Dedifferentiated amniotic fluid mesenchymal stem cell (primary cell): Measurements from ENCODE around the gene CARD9.
"Not testable (repeated sequence)": the region's sequence is repeated elsewhere in the genome, so short reads cannot be mapped to it uniquely, and the experiment has no call there.

Source experiments
- DNase-seq: peaks from one replicate; pipeline ENCODE4 v3.0.0-alpha.2; 2016; ENCODE audit errors: extremely low spot score

The CARD9 gene

DNA sequence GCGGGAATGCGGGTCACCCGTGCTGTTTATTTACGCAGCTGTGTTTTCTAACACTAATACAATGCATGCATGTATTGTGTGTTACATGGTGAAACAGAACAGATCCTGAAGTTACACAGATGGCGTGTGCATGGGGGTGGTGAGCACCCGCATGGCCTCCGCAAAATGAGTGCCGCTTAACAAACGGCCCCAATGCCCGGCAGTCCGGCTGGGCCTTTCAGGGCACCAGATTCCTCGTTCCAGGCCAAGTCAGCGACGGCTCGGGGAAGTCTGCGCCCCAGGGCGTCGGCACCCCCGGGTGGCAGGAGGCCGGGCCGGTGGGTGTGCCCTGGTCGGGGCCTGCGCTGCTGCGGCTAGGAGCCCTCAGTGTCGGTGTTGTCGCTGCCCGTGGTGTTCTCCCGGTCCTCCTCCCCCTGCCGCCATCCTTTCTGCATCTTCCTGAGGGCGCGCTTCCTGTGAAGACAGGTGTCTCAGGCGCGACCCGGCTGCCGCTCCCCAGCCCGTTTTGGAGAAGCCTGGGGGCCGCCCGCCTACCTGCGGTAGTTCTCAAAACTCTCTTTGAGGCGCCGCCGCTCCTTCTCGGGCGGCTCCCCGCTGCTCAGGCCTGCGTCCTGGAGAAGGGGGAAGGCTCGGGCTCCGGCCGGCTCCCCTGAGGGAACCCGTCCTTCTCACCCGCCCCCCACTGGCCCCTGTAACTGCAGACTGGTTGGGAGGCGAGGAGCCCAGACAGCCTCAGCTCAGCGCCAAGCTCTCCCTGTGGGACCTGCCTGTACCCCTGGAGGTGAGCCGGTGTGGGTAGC lies 9.3 kb downstream of the CARD9 start:
- no peak for DNase-seq

- peak; percentile 91 for DNase-seq
Observed at GRCh38 chr9:136363106-136363948, 10.1 kb downstream of the CARD9 start, which contains the start of gene DNLZ. DNLZ (minus strand) TSS chr9:136363744; CDS start chr9:136363714, 30 bp downstream.

DNA sequence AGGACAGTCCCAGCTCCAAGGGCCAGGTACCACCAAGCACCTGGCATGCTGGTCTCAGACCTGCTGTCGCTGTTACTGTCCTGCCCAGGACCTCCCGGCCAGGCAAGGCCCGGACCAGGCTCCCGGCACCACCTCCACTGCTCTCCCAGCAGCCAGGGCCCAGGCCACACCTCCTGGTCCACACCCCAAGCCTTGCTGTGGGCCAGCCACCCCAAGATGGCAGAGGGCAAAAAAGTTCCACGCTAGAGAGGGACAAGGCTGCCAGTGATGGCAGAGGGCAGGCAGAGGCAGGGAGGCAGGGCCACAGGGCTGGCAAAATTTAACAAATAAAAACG lies 11.1 kb downstream of the CARD9 start:
- no peak for DNase-seq

GRCh38 chr9:136361754-136362449 lies 11.6 kb downstream of the CARD9 start:
- DNase-seq, result no peak

- no peak for DNase-seq
Observed at GRCh38 chr9:136361047-136361753, 12.3 kb downstream of the CARD9 start.

DNA sequence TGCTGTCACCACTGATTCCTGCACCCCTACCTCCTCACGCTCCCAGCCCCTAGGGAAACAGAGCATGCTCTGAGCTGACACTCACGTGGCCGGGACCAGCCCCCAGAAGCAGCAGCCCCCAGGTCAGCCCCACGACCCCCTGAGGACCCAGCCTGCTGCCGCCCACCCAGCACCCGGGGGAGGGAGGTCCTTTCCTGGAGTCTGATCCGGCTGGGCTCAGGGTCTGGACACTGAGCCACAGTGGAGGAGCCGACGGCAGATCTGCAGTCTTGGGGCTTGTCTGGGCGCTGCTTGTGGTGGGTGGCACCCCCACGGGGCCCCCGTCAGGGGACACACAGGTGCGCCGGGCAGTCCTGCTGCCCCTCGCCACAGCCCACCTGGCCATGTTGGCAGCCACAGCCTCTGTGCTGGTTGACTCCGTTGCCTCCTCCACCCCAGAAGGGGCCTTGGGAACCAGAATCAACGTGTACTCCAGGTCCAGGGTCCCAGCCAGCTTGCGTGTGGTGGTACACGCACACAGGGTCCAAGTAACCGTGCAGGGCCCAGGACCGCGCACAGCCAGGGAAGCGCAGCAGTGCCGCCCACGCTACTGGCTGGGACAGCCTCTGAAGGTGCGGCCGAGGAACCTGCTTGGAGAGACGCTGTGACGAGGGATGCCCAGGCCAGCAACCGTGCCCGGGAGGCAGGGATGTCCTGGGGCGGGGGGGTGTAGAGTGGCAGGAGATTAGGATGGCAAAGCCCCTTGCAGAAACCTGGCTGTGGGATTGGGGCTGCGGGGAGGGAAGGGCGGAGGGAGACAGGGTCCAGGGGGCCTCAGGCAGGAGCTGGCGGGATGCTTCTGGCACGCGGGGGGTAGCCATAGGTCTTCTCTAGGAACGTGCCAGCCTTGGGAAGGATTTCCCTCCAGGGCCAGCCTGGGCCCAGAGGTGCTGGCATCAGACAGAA lies 13.4 kb downstream of the CARD9 start:
- DNase-seq, result no peak

DNA sequence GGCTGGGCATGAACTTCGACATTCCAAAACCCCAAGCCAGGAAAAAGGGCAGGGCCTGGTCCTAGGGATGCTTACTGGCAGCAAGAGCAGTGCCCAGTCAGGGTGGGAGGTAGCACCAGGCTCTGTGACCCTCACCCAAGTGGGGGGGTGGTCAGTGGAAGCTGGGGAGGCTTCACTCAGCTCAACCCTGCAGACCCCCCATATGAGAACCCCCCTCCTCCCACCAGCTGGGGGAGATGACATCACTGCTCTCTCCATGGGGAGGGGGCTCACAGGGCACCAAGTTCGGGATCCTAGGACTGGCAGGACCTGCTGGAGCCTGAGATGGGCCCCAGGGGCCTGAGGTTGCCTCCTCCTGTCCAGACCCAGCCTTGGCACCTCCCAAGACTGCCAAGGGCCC lies 14.6 kb downstream of the CARD9 start:
- DNase-seq, result no peak

- DNase-seq, result no peak
Observed at GRCh38 chr9:136358016-136358415, 15.5 kb downstream of the CARD9 start.

GRCh38 chr9:136357202-136357725 lies 16.2 kb downstream of the CARD9 start:
- no peak for DNase-seq

- DNase-seq, result no peak
Observed at GRCh38 chr9:136355616-136356557, 17.6 kb downstream of the CARD9 start.

DNA sequence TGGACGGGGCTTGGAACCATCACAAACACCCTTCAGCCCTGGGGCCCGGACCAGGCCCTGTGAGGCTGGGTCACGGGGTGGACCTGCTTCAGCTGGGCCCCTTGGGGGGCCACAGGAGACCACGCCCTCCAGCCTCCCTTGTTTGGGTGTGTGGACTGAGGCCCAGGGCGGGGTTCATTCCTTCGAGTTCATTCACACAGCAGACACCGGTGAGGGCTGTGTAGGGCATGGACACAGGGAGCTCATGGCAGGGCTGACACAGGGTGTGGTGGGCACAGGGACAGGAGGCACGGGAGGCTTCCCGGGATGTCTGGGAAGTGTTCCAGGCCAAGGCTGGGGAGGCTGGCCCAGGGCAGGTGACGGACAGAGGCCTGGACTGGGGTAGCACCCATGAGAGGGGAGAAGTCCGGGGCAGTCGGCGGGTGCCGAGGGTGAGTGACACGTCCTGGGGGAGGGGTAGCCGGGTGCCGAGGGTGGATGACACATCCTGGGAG lies 18.8 kb downstream of the CARD9 start:
- peak; percentile 40 for DNase-seq

GRCh38 chr9:136353757-136354488 lies 19.5 kb downstream of the CARD9 start:
- no peak for DNase-seq

- no peak for DNase-seq
Observed at GRCh38 chr9:136353088-136353487, 20.4 kb downstream of the CARD9 start.

DNA sequence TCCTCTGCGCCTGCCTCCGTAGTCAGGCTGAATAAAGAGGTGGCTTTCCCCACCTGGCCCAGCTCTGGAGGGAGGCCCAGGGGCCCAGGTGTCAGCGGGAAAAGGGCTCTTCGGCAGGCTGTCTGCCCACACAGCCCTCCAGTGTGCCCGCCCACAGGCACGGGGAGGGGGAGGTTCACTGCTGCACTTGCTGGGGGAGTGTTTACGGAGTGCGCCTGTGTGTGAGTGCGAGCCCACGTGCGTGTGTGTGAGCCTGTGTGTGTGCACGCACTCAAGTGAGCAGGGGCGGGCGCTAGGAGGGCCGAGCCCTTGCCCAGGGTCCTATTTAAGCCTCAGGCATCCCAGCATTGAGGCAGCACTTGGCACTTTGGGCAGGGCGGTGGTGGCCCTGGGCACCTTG lies 20.8 kb downstream of the CARD9 start:
- DNase-seq, result no peak

DNA sequence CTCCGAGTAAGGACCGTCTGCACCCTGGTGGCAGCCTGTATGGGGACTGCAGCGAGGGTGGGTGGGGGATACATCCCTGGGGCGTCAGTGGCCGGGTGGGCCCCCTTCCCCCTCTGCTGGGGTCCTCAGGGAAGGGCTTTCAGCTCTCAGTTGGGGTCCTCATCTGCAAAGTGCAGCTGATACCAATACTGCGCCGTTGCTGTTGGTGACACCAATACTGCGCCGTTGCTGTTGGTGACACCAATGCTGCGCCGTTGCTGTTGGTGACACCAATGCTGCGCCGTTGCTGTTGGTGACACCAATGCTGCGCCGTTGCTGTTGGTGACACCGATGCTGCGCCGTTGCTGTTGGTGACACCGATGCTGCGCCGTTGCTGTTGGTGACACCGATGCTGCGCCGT lies 21.6 kb downstream of the CARD9 start:
- DNase-seq, result not testable (repeated sequence)

GRCh38 chr9:136351252-136351800 lies 22.1 kb downstream of the CARD9 start:
- DNase-seq, result no peak

GRCh38 chr9:136349546-136349945 lies 23.9 kb downstream of the CARD9 start:
- DNase-seq, result no peak

- DNase-seq, result no peak
Observed at GRCh38 chr9:136348691-136349090, 24.8 kb downstream of the CARD9 start.
